Measurements from ENCODE around the gene JAM3.

The JAM3 gene

GRCh38 chr11:134063991-134064747, 4.7 kb upstream of the JAM3 start:
- no peak for ATAC-seq
- TF ChIP-seq TCF4 (CRISPR knock-in tag; IDR thresholded peaks at IDR 0.05; ENCODE audit: borderline replicate concordance) (no peak), CREB5 (CRISPR knock-in tag; IDR thresholded peaks at IDR 0.05; ENCODE audit: low read depth) (no peak), ZC3H10 (CRISPR knock-in tag; IDR thresholded peaks at IDR 0.05) (no peak), BACH2 (CRISPR knock-in tag; IDR thresholded peaks at IDR 0.05; ENCODE audit: borderline replicate concordance) (no peak), GLIS3 (CRISPR knock-in tag; IDR thresholded peaks at IDR 0.05) (no peak), SNAI2 (CRISPR knock-in tag; IDR thresholded peaks at IDR 0.05) (no peak), RARB (CRISPR knock-in tag; IDR thresholded peaks at IDR 0.05) (no peak), ARNTL (CRISPR knock-in tag; IDR thresholded peaks at IDR 0.05; ENCODE audit: borderline replicate concordance, low read depth) (no peak), ESRRG (CRISPR knock-in tag; IDR thresholded peaks at IDR 0.05) (no peak), ISL1 (CRISPR knock-in tag; IDR thresholded peaks at IDR 0.05) (no peak), TSHZ2 (CRISPR knock-in tag; IDR thresholded peaks at IDR 0.05) (no peak)

GRCh38 chr11:134065381-134065780, 3.5 kb upstream of the JAM3 start:
- TF ChIP-seq ZNF70 (CRISPR knock-in tag; IDR thresholded peaks at IDR 0.05), result no peak
- no peak for TF ChIP-seq ESRRG (CRISPR knock-in tag; IDR thresholded peaks at IDR 0.05)
- no peak for TF ChIP-seq OSR1 (CRISPR knock-in tag; IDR thresholded peaks at IDR 0.05)
- no peak for TF ChIP-seq TSHZ2 (CRISPR knock-in tag; IDR thresholded peaks at IDR 0.05)
- TF ChIP-seq ZFP3 (CRISPR knock-in tag; IDR thresholded peaks at IDR 0.05), result no peak
- TF ChIP-seq BACH2 (CRISPR knock-in tag; IDR thresholded peaks at IDR 0.05; ENCODE audit: borderline replicate concordance), result no peak
- no peak for TF ChIP-seq PATZ1 (CRISPR knock-in tag; IDR thresholded peaks at IDR 0.05; ENCODE audit: borderline replicate concordance)
- TF ChIP-seq ZFP30 (CRISPR knock-in tag; IDR thresholded peaks at IDR 0.05), result no peak
- no peak for TF ChIP-seq ZNF8 (CRISPR knock-in tag; IDR thresholded peaks at IDR 0.05)
- no peak for TF ChIP-seq ZNF565 (CRISPR knock-in tag; conservative IDR thresholded peaks at IDR 0.05; ENCODE audit: low read depth)
- TF ChIP-seq ZC3H10 (CRISPR knock-in tag; IDR thresholded peaks at IDR 0.05), result no peak
- TF ChIP-seq POU6F1 (CRISPR knock-in tag; IDR thresholded peaks at IDR 0.05; ENCODE audit: borderline replicate concordance, low read depth), result no peak
- TF ChIP-seq CREB5 (CRISPR knock-in tag; IDR thresholded peaks at IDR 0.05; ENCODE audit: low read depth), result no peak
- TF ChIP-seq RARB (CRISPR knock-in tag; IDR thresholded peaks at IDR 0.05), result no peak
- ATAC-seq, result no peak
